Smooth muscle cell (in vitro differentiated cells): ENCODE measurements around the gene CA5A. TPM values are rescaled to one million over a fixed set of nuclear protein-coding genes. Genes with fewer than 3 reads are reported as not detected.

ENCODE experiments used
- DNase-seq: peaks from one replicate; lab custom pipeline; 2025; ENCODE audit not compliant: unreplicated experiment; lab: John Stamatoyannopoulos, UW
- H2AFZ ChIP-seq: fragments of 200-600 bp; sonication (generic); 2 replicates; pipeline ENCODE4 v1.6.0; 2016; ENCODE audit warnings: antibody characterized with exemption, low read depth, mild to moderate bottlenecking
- H3F3A ChIP-seq: fragments of 200-600 bp; sonication (generic); 2 replicates; pipeline ENCODE4 v1.6.0; 2017; ENCODE audit warnings: antibody characterized with exemption, low read depth
- H3K27ac ChIP-seq: fragments of 200-600 bp; sonication (generic); 2 replicates; pipeline ENCODE4 v1.5.1; 2016; ENCODE audit warnings: low read depth, mild to moderate bottlenecking
- H3K27me3 ChIP-seq: fragments of 200-600 bp; sonication (generic); 2 replicates; pipeline ENCODE4 v1.6.1; 2016; ENCODE audit warnings: low read depth, mild to moderate bottlenecking
- H3K36me3 ChIP-seq: fragments of 200-600 bp; sonication (generic); 2 replicates; pipeline ENCODE4 v1.5.1; 2016; ENCODE audit warnings: low read depth
- H3K4me1 ChIP-seq: fragments of 200-600 bp; sonication (generic); 2 replicates; pipeline ENCODE4 v1.5.1; 2016; ENCODE audit warnings: low read depth
- H3K4me2 ChIP-seq: fragments of 200-600 bp; sonication (generic); 2 replicates; pipeline ENCODE4 v1.6.0; 2016; ENCODE audit warnings: mild to moderate bottlenecking
- H3K4me3 ChIP-seq: fragments of 200-600 bp; sonication (generic); 2 replicates; pipeline ENCODE4 v1.5.1; 2016; ENCODE audit warnings: mild to moderate bottlenecking
- H3K79me2 ChIP-seq: fragments of 200-600 bp; sonication (generic); 2 replicates; pipeline ENCODE4 v1.6.0; 2016; ENCODE audit warnings: low read depth, mild to moderate bottlenecking
- H3K9ac ChIP-seq: fragments of 200-600 bp; sonication (generic); 2 replicates; pipeline ENCODE4 v1.6.0; 2016; ENCODE audit warnings: low read depth
- H3K9me3 ChIP-seq: fragments of 200-600 bp; sonication (generic); replicated peaks from 2 replicates; pipeline ENCODE4 v1.5.1; 2016; ENCODE audit warnings: low read depth
- H4K20me1 ChIP-seq: fragments of 200-600 bp; sonication (generic); 2 replicates; pipeline ENCODE4 v1.6.0; 2016; ENCODE audit warnings: low read depth
- WGBS: methylation state at CpG from one replicate; pipeline ENCODE4 v1.1.7; 2016; ENCODE audit warnings: low lambda C conversion rate; 5-methylcytosine and 5-hydroxymethylcytosine counted together
- polyA plus RNA-seq: library from polyadenylated mRNA; unstranded; fragments of >200 nt; fragmentation: Nextera tagmentation; extraction: Ambion mirVana; gene quantifications from 2 replicates; pipeline ENCODE4 v1.2.1, GENCODE V29; 2016
- total RNA-seq: library from RNA; depleted of rRNA; stranded (reverse); fragments of >200 nt; gene quantifications from 2 replicates; pipeline ENCODE4 v1.2.3, GENCODE V29; 2014
- TF ChIP-seq, protein P1 (sequence below): fragments of 200-600 bp; sonication (generic); IDR thresholded peaks from 2 replicates; pipeline ENCODE4 v1.5.1; 2017; ENCODE audit warnings: borderline replicate concordance, mild to moderate bottlenecking, antibody characterized with exemption; ENCODE audit not compliant: insufficient read depth, poor library complexity, severe bottlenecking

Gene CA5A
- total and polyA plus RNA-seq, 2 experiments from 2014 or later = not detected

DNA sequence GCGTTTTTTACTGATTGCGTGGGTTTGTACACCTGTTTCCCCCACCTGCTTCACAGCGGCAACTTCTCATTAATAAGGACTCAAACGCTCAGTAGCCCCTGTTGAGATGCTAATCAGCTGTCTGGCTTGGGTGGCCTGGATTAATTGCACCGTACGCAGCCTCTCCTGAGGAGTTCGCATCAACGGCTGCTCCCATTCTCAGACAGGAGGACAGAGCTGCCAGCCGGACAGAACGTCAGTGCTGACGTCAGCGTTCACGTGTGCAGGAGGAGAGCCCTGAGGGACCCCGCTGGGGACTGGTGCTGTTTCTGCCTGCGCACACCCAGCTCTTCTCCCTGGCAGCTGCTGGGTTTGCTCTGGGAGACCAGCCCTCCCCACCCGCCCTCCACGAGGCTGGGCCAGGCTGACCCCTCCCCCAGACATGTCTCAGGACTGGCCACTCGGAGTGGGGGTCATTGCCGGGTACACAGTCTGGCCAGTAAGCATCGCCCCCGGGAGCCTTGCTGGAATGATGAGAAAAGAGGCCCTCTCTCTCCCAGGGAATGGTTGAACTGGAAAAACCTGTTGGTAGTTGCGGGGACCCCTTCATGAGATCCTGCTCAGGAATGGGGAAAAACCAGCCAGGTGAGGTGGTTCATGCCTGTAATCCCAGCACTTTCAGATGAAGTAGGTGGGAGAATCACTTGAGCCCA is 9.2 kb upstream of the CA5A start:
- no peak for DNase-seq
- H2AFZ ChIP-seq = no peak overlapping the region

DNA sequence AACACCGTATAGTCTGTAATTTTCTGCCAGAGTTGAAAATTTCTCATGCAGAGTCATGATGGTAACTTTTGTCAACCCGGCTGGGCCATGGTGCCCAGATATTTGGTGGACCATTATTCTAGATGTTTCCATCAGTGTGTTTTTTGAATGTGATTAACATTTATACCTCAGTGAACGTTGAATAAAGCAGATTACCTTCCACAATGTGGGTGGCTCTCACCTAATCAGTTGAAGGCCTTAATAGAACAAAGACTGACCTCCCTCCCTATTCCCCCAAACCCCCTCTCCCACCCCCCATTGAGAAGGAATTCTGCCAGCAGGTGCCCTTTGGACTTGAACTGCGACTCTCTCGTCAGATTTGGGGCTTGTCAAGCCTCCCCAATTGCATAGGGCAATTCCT is 6.4 kb upstream of the CA5A start:
- H3K4me3 ChIP-seq = no peak overlapping the region
- no peaks in the 10 kb centered on the region for H3K27me3 ChIP-seq
- no peaks in the 10 kb centered on the region for H3F3A ChIP-seq
- DNase-seq = no peak
- no peak overlapping the region for H2AFZ ChIP-seq
- H3K4me1 ChIP-seq = no peaks in the 10 kb centered on the region
- no peaks in the 10 kb centered on the region for H3K79me2 ChIP-seq
- TF ChIP-seq, protein P1, sequence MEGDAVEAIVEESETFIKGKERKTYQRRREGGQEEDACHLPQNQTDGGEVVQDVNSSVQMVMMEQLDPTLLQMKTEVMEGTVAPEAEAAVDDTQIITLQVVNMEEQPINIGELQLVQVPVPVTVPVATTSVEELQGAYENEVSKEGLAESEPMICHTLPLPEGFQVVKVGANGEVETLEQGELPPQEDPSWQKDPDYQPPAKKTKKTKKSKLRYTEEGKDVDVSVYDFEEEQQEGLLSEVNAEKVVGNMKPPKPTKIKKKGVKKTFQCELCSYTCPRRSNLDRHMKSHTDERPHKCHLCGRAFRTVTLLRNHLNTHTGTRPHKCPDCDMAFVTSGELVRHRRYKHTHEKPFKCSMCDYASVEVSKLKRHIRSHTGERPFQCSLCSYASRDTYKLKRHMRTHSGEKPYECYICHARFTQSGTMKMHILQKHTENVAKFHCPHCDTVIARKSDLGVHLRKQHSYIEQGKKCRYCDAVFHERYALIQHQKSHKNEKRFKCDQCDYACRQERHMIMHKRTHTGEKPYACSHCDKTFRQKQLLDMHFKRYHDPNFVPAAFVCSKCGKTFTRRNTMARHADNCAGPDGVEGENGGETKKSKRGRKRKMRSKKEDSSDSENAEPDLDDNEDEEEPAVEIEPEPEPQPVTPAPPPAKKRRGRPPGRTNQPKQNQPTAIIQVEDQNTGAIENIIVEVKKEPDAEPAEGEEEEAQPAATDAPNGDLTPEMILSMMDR = no peak
- no peak overlapping the region for H3K27ac ChIP-seq
- no peak overlapping the region for H3K9ac ChIP-seq
- no peak overlapping the region for H3K4me2 ChIP-seq
- H4K20me1 ChIP-seq = no peaks in the 10 kb centered on the region
- 82% methylated on average over 5 of the region's 5 CpGs for WGBS
- H3K9me3 ChIP-seq = no peaks in the 10 kb centered on the region
- H3K36me3 ChIP-seq = no peaks in the 10 kb centered on the region

More for the DNA sequence above, 9.2 kb upstream of the CA5A start:
- peak overlapping the region; percentile 63 for H3K27ac ChIP-seq
- no peaks in the 10 kb centered on the region for H3K9me3 ChIP-seq
- H3F3A ChIP-seq = no peaks in the 10 kb centered on the region
- no peaks in the 10 kb centered on the region for H3K79me2 ChIP-seq
- WGBS = 54% methylated on average over 22 of the region's 22 CpGs
- H3K27me3 ChIP-seq = no peaks in the 10 kb centered on the region
- H4K20me1 ChIP-seq = no peaks in the 10 kb centered on the region
- TF ChIP-seq, protein P1 = no peak
- no peaks in the 10 kb centered on the region for H3K4me1 ChIP-seq
- H3K36me3 ChIP-seq = no peaks in the 10 kb centered on the region
- H3K9ac ChIP-seq = peak overlapping the region; percentile 34
- H3K4me3 ChIP-seq = peak overlapping the region; percentile 10
- H3K4me2 ChIP-seq = peak overlapping the region; percentile 15

DNA sequence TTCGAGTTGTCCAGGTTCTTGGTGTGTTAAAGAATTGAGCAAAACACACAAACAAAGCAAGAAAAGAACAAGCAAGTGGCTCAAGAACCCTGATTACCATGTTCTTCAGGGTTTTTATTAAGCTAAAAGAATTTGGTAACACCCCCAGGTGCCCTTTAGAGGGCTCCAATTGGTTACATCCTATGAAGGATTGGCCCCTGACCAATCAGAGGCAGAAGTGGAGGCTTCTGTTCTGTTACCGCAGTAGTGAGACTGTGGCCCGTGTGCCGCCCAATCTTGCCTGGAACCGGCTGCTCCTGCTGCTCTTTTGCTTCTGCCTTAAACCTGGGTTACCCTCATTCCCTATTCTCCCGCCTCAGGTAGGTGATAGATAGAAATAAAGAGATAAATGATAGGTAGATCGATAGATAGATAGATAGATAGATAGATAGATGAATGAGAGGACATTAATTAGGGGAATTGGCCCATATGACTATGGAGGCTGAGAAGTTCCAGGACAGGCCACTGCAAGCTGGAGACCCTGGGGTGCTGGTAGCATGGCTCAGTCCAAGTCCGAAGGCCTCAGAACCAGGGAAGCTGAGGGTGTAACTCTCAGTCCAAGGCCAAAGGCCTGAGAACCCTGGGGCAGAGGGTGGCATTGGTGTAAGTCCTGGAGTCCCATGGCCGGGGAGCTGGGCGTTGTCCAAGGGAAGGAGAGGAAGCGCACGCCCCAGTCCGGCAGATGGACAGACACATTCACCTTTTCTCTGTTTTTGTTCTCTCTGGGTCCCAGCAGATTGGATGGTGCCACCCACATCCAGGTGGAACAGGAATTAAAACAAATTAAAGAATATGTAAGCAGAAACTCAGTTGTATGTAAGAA is 3.5 kb upstream of the CA5A start:
- H2AFZ ChIP-seq = no peak overlapping the region
- no peak for DNase-seq
- H3K27me3 ChIP-seq = no peaks in the 10 kb centered on the region
- H4K20me1 ChIP-seq = no peaks in the 10 kb centered on the region
- no peak overlapping the region for H3K9ac ChIP-seq
- no peaks in the 10 kb centered on the region for H3K9me3 ChIP-seq
- H3K36me3 ChIP-seq = no peaks in the 10 kb centered on the region
- H3K79me2 ChIP-seq = no peaks in the 10 kb centered on the region
- no peak overlapping the region for H3K4me2 ChIP-seq
- H3F3A ChIP-seq = no peaks in the 10 kb centered on the region
- TF ChIP-seq, protein P1 = no peak
- 94% methylated on average over 13 of the region's 13 CpGs for WGBS
- no peaks in the 10 kb centered on the region for H3K4me1 ChIP-seq
- no peak overlapping the region for H3K27ac ChIP-seq
- H3K4me3 ChIP-seq = no peak overlapping the region
